Right hindlimb (tissue), 1 donor: Measurements from ENCODE around the gene RO60.
"Not testable (repeated sequence)": the region's sequence is repeated elsewhere in the genome, so short reads cannot be mapped to it uniquely, and the experiment has no call there.

Experiments used
- DNase-seq: peaks from one replicate; pipeline ENCODE4 v3.0.0-alpha.2; 2018

RO60 gene

DNA sequence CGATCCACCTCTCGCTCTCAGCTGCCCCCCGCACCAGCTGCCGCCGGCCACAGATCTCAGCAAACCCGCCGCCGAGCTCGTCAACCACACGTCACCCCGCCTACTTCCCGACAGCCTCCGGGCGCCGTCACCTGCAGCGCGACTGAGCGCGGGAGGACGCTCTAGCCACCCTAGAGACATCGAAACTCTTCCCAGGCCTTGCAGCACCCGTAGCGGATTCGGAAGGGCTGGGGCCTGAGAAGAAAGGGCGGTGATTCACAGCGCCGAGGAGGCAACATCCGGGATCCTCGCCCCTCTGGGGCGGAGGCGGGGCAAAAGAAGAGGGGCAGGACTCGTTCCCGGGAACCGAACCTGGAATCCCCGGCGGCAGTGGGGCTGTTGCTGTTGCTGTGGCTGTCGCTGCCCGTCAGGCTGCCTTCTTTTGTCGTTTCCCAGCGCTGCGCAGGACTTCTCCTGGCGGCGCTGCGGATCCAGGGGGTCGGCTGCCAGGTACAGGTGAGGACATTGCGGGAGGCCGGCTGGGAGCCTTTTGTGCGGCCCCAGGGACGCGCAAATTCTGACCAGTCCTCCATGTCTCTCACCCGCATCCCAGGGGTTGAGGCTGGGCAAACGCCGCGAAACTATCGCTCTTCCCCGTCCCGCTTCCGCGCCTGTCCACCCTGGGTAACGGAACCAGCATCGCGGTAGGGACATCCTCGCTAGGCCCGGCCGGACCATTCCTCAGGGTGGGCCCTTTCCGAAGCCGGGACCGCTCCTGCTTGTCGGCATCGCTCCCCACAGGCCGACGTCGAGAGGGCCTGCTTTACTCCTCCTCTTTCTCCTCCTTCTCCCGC is at the start of gene RO60, which contains the start of gene UCHL5:
Gene RO60 (plus strand): TSS at position 331 of the 833 bp plus-strand sequence. CDS start 9,443 bp downstream, outside the sequence.
Gene UCHL5 (minus strand): TSS at position 79 of the 833 bp plus-strand sequence. CDS start 100 bp downstream, outside the sequence.
- DNase-seq = peak; percentile 97

- no peak for DNase-seq
These were observed 48.0 kb upstream of the RO60 start for GRCh38 chr1:193011406-193011805.

DNA sequence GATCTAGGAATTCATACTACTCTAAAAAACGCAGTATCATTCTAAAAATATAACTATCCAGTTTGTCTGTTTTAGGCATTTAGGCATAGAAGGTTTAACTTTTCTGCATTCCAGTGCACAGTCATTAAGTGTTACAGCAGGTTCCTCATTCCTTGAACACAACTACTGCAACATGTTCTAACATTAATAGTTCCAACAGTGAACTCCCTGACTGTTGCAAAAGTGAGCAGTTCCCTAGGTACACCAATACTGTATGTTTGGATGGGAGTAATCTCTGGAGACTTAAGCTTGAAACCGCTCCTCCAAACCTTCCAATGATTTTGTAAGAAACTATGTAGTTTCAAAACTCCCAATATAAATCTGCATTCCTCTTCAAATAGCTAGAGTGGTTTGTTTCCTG is 46.4 kb upstream of the RO60 start:
- DNase-seq = no peak

DNA sequence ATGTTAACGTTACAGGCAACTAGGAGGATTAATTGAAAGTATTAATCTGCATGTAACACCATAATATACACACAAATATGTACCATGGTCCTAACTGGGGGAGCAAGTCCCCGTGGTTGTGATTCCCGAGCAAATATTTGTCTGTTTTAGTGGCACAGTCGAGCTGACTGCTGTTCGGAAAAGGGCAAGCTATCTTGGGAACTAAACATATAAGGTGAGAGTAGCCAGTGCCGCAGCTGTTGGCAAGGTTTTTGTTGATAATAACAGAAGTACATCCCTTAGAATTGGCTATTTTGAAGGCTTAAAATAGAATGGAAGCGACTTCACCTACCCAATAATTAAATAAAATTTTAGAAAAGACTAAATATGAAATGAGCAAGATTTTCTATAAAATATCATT is 45.7 kb upstream of the RO60 start:
- DNase-seq = no peak

DNA sequence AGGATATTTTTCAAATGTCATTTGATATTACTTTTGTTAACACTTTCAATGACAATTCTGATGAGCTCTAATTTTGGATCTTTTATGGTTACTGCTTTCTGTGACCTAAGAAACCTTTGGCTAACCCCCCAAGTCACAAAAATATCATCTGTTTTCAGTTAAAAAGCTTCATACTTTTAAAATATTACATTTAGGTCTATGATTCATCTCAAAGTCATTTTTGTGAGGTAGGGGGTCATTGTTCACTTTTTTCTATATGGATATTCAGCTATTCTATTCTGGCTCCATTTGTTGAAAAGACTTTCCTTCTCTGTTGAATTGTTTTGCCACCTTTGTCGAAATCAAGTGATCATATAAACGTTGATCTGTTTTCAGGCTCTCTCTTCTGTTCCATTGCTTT is 45.0 kb upstream of the RO60 start:
- DNase-seq = no peak

- DNase-seq = no peak
These were observed 42.6 kb upstream of the RO60 start for GRCh38 chr1:193016788-193017187.

DNA sequence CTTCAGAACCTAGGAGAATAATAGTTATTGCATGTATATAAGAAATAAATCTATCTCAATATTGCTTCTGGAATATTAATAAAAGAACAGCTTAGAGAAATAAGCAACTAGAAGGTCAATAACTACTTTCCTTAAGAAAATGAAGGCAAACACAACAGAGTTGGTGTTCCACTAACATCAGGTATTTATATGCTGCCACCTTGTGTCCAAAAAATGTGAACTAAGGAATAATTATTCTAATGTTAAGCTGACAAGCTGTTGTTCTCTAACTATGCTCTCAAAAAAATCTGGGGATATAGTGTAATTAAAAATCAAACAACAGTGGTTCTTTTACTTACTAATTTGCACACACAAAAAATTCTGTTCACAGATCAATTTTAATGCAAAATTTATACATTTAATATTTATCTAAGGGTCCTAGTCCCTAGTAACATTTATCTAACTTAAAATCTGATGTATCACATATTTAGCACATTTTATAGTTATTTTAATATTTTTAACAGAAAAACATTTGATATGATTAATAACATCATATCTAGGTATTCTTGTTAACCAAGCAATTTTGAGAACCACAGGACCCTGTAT is 39.9 kb upstream of the RO60 start:
- DNase-seq = no peak

- no peak for DNase-seq
These were observed 34.2 kb upstream of the RO60 start for GRCh38 chr1:193025218-193025617.

GRCh38 chr1:193030280-193030679 is 29.1 kb upstream of the RO60 start:
- DNase-seq = no peak

DNA sequence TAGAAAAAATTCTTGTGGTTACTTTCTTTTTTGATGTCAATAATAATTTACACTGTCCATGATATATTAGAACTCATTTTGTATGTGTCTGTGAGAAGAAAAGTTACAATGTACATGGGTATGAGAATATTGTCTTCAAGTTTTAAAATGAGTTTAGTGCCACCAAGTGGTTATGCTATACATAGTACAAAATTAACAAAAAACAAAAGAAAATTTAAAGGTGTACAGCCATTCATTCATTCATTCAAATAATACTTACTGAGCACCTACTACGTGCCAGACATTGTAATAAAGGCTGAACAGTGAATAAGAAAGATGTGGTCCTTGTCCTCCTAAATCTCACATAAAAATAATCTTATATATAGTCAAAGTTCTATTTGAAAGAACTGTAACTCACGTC is 28.0 kb upstream of the RO60 start:
- DNase-seq = no peak

DNA sequence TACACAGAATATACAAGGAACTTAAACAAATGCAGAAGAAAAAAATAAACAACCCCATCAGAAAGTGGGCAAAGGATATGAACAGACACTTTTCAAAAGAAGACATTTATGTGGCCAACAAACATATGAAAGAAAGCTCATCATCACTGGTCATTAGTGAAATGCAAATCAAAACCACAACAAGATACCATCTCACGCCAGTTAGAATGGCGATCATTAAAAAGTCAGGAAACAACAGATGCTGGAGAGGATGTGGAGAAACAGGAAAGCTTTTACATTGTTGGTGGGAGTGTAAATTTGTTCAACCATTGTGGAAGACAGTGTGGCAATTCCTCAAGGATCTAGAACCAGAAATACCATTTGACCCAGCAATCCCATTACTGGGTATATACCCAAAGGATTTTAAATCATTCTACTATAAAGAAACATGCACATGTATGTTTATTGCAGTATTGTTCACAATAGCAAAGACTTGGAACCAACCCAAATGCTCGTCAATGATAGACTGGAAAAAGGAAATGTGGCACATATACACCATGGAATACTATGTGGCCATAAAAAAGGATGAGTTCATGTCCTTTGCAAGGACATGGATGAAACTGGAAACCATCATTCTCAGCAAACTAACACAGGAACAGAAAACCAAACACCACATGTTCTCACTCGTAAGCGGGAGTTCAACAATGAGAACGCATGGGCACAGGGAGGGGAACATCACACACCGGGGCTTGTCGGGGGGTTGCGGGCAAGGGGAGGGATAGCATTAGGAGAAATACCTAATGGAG is 26.6 kb upstream of the RO60 start:
- not testable (repeated sequence) for DNase-seq

- DNase-seq = no peak
These were observed 25.8 kb upstream of the RO60 start for GRCh38 chr1:193033610-193034009.

DNA sequence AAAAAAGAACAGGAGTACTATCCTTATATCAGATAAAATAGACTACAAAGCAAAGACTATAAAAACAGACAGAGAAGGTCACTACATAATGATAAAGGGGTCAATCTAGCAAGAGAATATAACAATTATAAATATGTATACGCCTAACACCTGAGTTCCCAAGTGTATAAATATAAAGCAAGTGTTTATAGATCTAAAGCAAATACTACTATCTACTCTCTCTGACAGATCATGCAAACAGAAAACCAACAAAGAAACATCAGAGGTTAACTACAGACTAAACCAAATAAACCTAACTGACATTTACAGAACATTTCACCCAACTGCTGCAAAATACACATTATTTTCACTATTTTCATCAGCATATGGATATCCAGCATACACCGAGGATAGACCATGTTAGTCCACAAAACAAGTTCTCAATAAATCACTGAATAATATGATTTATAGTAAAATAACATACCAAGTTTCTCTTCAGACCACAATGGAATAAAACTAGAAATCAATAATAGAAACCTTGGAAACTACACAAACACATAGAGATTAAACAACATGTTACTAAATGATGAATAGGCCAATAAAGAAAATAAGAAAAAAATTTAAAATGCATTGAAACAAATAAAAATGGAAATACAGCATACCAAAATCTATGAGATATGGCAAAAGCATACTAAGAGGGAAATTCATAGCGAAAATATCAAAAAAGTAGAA is 22.9 kb upstream of the RO60 start:
- no peak for DNase-seq

GRCh38 chr1:193040011-193040410 is 19.4 kb upstream of the RO60 start:
- DNase-seq = no peak

GRCh38 chr1:193042766-193043691 is 16.4 kb upstream of the RO60 start:
- DNase-seq = no peak

GRCh38 chr1:193048913-193049312 is 10.5 kb upstream of the RO60 start:
- not testable (repeated sequence) for DNase-seq

DNA sequence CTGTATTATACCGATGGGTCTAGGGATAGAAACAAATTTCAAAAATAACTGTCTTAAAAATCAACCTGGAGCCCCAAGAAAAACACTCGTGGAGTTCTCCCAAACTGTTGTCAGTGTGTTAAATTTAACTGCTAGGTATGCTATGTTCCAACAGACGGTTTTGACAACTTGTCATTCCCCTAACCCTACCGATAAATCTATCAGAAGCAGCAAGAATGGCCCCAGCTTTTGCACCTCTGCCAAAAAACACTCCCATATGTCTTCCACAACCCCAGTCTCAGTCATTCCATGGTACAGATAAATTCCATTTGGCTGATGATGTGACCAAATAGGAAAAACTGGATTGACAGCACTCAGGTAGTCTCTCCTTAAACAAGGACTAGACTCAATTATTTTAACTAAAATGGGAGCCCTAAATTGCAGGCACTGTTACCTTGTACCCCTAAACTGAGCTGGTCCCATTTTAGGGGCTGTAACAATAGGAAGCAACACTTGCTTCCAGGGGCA is 5.2 kb upstream of the RO60 start:
- DNase-seq = no peak

GRCh38 chr1:193058529-193059281 is 707 bp upstream of the RO60 start:
- peak; percentile 36 for DNase-seq

DNA sequence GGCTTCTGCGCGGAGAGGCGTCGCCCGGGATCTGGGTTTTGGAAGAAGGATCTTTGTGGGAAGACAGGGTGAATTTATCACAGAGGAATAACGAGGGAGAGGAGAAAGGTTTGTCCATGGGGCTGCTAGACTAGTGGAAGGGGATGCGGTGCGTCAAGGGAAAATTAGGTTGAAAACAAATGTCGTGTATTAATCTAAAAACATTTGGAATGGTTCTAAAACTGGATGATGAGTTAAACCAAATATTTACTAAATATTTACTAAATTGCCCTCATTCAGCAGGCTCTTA is 647 bp downstream of the RO60 start:
- DNase-seq = no peak

DNA sequence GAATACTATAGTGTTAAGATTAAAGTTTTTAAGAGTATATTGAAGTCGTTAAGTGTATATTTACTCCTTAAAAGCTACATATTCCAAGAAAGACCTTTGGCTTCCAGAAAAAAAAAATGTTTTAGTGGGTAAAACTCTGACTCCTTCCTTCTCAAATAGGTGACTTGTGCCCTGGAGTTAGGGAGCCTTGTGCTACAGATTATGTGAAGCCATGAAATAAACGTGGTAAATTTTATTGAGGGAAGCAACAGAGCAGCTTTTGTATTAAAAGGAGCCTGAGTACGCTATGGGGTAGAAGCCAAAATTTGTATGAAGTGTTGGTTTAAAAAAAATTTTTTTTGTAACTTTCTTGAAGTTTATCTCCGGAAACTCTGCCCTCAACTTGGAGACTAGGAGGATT is 994 bp downstream of the RO60 start:
- DNase-seq = no peak

GRCh38 chr1:193060938-193061337 is 1.5 kb downstream of the RO60 start:
- no peak for DNase-seq
